H1 (cell line): Measurements from ENCODE around the gene DNAJB8. TPM values are rescaled to one million over a fixed set of nuclear protein-coding genes. Genes with fewer than 3 reads are reported as not detected.

Source experiments
- POU5F1 ChIP-seq: IDR thresholded peaks from 2 replicates; pipeline ENCODE4 v1.6.1; 2011; ENCODE audit warnings: low read depth, mild to moderate bottlenecking, low read length, moderate library complexity
- TAF7 ChIP-seq: optimal IDR thresholded peaks from 2 replicates; pipeline ENCODE3; 2011; ENCODE audit warnings: low read depth, mild to moderate bottlenecking, inconsistent platforms, low read length, moderate library complexity, borderline replicate concordance
- polyA plus RNA-seq, 7 experiments: library from polyadenylated mRNA; depleted of rRNA in 3 of 7; stranded (reverse) in 5 of 7; unstranded in 2 of 7; fragments of >200 nt in 5 of 7; fragments of 200-250 nt in 2 of 7; gene quantifications; 1 replicate in 5 of 7; 2 replicates in 1 of 7; 4 replicates in 1 of 7; pipeline versions ENCODE4 v1.2.1 to v1.2.3, GENCODE V29; 2011 to 2013; ENCODE audit warnings: missing spikeins in 2 of 7, mixed read lengths in 2 of 7
- total RNA-seq: library from RNA; stranded (reverse); fragmentation: NEBNext Ultra II Directional; extraction: Animal tissue kit (Norgen Biotek cat#: 25700); gene quantifications from 2 replicates; pipeline ENCODE4 v1.2.1, GENCODE V29; 2021

DNAJB8 gene
- total and polyA plus RNA-seq, 2 of the 8 experiments (the other 6 are each of a cell fraction or from before 2014, with no cell fraction given): not detected

- TF ChIP-seq POU5F1 (no peak), TAF7 (no peak)
- TF ChIP-seq, all 59 proteins: peak for 0
Measured at GRCh38 chr3:128452678-128453275, 13.9 kb downstream of the DNAJB8 start (continued).
